ENCODE results near the gene P2RX4.

The P2RX4 gene

DNA sequence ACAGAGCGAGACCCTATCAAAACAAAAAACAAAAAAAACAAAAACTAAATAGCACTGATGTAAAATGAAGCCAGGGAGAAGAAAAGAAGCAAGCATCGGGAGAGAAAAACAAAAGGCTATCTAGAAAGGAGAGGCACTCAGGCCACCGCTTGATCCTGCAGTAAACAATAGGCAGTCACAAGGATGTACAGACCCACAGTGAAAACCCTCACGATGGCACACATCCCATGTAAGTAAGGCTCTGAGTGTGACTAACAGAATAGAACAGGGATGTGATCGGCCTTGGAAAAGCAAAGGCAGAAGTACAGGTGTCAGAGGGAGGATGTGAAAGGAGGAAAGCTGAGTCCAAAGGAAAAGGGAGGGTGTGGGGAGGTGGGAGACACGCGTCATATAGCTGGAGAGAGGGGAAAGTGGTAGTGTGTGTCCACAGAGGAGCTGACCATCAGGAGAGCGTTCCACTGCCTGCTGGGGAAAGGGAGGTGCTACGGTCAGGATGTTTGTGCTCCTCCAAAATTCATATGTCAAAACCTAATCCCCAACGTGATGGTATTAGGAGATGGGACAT is 55.1 kb downstream of the P2RX4 start:
- Histone ChIP-seq H3K27me3 (replicated peaks; ENCODE audit: control insufficient read depth, insufficient read depth, low read length) (no peaks in the 10 kb centered on the region), H3K36me3 (ENCODE audit: control insufficient read depth, insufficient read depth, low read length) (peaks cover 24% of the 10 kb centered on the region), H3K4me3 (replicated peaks; ENCODE audit: low read depth, low read length) (no peak overlapping the region)
- no peak for DNase-seq (ENCODE audit: extremely low read depth, insufficient read length)
- TF ChIP-seq, protein P1, sequence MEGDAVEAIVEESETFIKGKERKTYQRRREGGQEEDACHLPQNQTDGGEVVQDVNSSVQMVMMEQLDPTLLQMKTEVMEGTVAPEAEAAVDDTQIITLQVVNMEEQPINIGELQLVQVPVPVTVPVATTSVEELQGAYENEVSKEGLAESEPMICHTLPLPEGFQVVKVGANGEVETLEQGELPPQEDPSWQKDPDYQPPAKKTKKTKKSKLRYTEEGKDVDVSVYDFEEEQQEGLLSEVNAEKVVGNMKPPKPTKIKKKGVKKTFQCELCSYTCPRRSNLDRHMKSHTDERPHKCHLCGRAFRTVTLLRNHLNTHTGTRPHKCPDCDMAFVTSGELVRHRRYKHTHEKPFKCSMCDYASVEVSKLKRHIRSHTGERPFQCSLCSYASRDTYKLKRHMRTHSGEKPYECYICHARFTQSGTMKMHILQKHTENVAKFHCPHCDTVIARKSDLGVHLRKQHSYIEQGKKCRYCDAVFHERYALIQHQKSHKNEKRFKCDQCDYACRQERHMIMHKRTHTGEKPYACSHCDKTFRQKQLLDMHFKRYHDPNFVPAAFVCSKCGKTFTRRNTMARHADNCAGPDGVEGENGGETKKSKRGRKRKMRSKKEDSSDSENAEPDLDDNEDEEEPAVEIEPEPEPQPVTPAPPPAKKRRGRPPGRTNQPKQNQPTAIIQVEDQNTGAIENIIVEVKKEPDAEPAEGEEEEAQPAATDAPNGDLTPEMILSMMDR (IDR thresholded peaks at IDR 0.05; ENCODE audit: insufficient read depth, low read length, poor library complexity, severe bottlenecking) = no peak

DNA sequence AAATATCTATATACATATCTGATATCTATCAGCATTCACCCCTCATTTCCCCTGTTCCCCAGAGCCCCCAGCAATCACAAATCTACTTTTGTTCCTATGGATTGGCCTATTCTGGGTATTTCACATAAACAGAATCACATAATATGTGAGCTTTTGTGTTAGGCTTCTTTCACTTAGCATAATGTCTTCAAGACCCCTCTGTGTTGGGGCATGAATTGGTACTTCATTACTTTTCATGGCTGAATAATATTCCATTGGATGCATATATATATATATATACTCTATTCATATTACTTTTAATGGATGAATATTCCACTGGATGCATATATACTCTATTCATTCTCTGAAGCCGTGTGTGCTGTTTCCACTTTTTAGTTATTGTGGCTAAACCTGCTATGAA is 57.9 kb downstream of the P2RX4 start:
- no peak for DNase-seq (ENCODE audit: extremely low read depth, insufficient read length)
- TF ChIP-seq, protein P1 (IDR thresholded peaks at IDR 0.05; ENCODE audit: insufficient read depth, low read length, poor library complexity, severe bottlenecking) = no peak
- no peak overlapping the region for H3K4me3 ChIP-seq (replicated peaks; ENCODE audit: low read depth, low read length)
- H3K36me3 ChIP-seq (ENCODE audit: control insufficient read depth, insufficient read depth, low read length) = peaks cover 15% of the 10 kb centered on the region
- no peaks in the 10 kb centered on the region for H3K27me3 ChIP-seq (replicated peaks; ENCODE audit: control insufficient read depth, insufficient read depth, low read length)

DNA sequence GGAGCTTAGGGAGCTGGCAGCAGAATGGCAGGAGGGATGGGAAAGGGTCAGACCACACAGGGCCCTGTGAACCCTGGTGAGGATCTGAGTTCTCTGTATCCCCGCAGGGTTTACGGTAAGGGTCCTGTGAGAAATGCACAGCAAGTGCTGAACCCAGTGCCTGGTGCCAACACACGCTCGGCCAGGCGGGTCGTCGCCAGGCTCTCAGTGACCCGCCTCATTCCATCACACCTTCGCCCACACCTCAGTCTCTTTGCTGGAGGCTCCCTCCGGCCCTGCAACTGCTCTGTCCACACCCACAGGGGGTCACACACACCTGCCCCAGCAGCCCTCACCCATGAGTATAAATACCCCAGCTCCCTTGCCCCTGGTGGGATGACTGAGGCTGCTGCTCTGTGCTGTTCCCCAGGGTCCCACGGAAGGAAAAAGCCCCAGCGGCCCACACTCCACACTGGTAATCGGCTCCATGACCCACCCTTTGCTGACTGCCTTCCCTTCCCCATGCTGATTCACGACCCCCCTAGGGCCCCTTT is 63.5 kb downstream of the P2RX4 start:
- TF ChIP-seq, protein P1 (IDR thresholded peaks at IDR 0.05; ENCODE audit: insufficient read depth, low read length, poor library complexity, severe bottlenecking) = no peak
- Histone ChIP-seq H3K36me3 (ENCODE audit: control insufficient read depth, insufficient read depth, low read length) (peaks cover 14% of the 10 kb centered on the region), H3K4me3 (replicated peaks; ENCODE audit: low read depth, low read length) (no peak overlapping the region), H3K27me3 (replicated peaks; ENCODE audit: control insufficient read depth, insufficient read depth, low read length) (no peaks in the 10 kb centered on the region)
- no peak for DNase-seq (ENCODE audit: extremely low read depth, insufficient read length)

DNA sequence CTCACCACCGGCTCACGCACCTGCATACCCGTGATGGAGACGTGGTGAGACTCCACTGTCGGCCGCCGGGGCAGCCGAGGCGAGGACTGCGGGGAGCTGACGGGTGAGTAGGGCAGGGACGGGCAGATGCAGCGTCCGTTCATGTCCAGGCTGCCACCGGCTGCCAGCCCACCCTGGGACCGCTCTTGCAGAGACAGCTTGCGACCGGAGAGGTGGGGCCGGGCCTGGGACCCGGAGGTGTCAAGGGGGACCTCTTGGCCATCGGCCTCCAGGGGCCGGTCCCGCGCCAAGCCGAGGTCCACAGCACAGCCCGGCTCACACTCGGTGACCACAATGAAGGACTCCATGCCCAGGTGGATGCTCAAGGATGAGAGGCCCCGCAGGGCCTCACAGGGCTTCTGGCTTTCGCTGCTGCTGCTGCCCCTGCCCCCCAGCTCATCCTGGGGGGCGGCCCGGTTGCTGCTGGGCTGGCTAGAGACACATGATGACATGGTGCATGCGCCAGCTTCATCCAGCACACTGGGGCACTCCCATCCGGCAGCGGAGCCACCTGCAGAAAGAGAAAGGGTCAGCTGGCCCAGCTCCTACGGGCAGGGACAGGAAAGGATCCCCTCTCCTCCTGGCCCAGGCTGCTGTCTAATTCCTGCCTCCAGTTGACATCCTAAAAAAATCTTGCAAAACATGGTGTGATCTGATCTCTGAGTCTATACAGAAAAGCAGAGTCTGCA is 64.3 kb downstream of the P2RX4 start:
- H3K27me3 ChIP-seq (replicated peaks; ENCODE audit: control insufficient read depth, insufficient read depth, low read length) = no peaks in the 10 kb centered on the region
- H3K36me3 ChIP-seq (ENCODE audit: control insufficient read depth, insufficient read depth, low read length) = peaks cover 7% of the 10 kb centered on the region
- H3K4me3 ChIP-seq (replicated peaks; ENCODE audit: low read depth, low read length) = no peak overlapping the region
- TF ChIP-seq, protein P1 (IDR thresholded peaks at IDR 0.05; ENCODE audit: insufficient read depth, low read length, poor library complexity, severe bottlenecking) = no peak
- no peak for DNase-seq (ENCODE audit: extremely low read depth, insufficient read length)

DNA sequence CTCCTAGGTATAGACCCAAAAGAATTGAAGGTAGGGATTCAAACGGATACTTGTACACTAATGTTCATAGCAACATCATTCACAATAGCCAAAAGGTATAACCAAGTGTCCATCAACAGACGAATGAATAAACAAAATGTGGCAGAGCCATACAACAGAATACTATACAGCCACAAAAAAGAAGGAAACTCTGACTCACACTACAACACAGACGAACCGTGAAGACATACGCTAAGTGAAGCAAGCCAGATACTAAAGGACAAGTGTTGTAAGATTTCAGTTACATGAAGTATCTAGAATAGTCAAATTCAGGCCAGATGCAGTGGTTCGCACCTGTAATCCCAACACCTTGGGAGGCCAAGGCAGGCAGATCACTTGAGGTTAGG is 67.4 kb downstream of the P2RX4 start:
- H3K27me3 ChIP-seq (replicated peaks; ENCODE audit: control insufficient read depth, insufficient read depth, low read length) = no peaks in the 10 kb centered on the region
- H3K4me3 ChIP-seq (replicated peaks; ENCODE audit: low read depth, low read length) = no peak overlapping the region
- peaks cover 7% of the 10 kb centered on the region for H3K36me3 ChIP-seq (ENCODE audit: control insufficient read depth, insufficient read depth, low read length)
- DNase-seq (ENCODE audit: extremely low read depth, insufficient read length) = no peak
- TF ChIP-seq, protein P1 (IDR thresholded peaks at IDR 0.05; ENCODE audit: insufficient read depth, low read length, poor library complexity, severe bottlenecking) = no peak
